Neutrophil (primary cell): ENCODE data around the gene NIT1.

Experiments used
- H3K27ac ChIP-seq: fragments of 200-600 bp; sonication (generic); 2 replicates; pipeline ENCODE4 v1.5.1; 2016; ENCODE audit warnings: mild to moderate bottlenecking, moderate library complexity
- H3K27me3 ChIP-seq: fragments of 200-600 bp; sonication (generic); 2 replicates; pipeline ENCODE4 v1.6.0; 2016; ENCODE audit warnings: mild to moderate bottlenecking
- H3K36me3 ChIP-seq: fragments of 200-600 bp; sonication (generic); 2 replicates; pipeline ENCODE4 v1.5.1; 2017
- H3K4me1 ChIP-seq, 2 experiments: fragments of 200-600 bp in 1 of 2; sonication (generic) in 1 of 2; 1 replicate in 1 of 2; 2 replicates in 1 of 2; pipeline versions ENCODE4 v1.5.1 to v1.6.1; 2013 to 2016; ENCODE audit warnings: low read depth in 1 of 2, low read length in 1 of 2, mild to moderate bottlenecking in 1 of 2, moderate library complexity in 1 of 2; ENCODE audit not compliant: control insufficient read depth in 1 of 2, insufficient read depth in 1 of 2
- H3K4me3 ChIP-seq, 2 experiments: fragments of 200-600 bp in 1 of 2; sonication (generic) in 1 of 2; 1 replicate in 1 of 2; 2 replicates in 1 of 2; pipeline ENCODE4 v1.5.1; 2013 to 2016; ENCODE audit warnings: low read depth in 1 of 2, low read length in 1 of 2, mild to moderate bottlenecking in 1 of 2, moderate library complexity in 1 of 2
- H3K9me3 ChIP-seq: fragments of 200-600 bp; sonication (generic); 2 replicates; pipeline ENCODE4 v1.5.1; 2016
- CTCF ChIP-seq: fragments of 200-600 bp; sonication (generic); IDR thresholded peaks from 2 replicates; pipeline ENCODE4 v1.5.1; 2016; ENCODE audit warnings: antibody characterized with exemption

Gene NIT1

GRCh38 chr1:161161652-161162051, 43.7 kb downstream of the NIT1 start:
- no peak for TF ChIP-seq CTCF
- peaks cover 13% of the 10 kb centered on the region for H3K36me3 ChIP-seq
- no peak overlapping the region for H3K27ac ChIP-seq
- H3K9me3 ChIP-seq: no peaks in the 10 kb centered on the region
- no peak overlapping the region for H3K4me3 ChIP-seq
- no peaks in the 10 kb centered on the region for H3K27me3 ChIP-seq
- peaks cover 27 to 34% of the 10 kb centered on the region in 2 experiments for H3K4me1 ChIP-seq

- Histone ChIP-seq H3K4me1 (peaks cover 31 to 38% of the 10 kb centered on the region in 2 experiments), H3K4me3 (no peak overlapping the region), H3K27ac (no peak overlapping the region), H3K36me3 (peaks cover 13% of the 10 kb centered on the region), H3K9me3 (no peaks in the 10 kb centered on the region), H3K27me3 (no peaks in the 10 kb centered on the region)
- no peak for TF ChIP-seq CTCF
Observed at GRCh38 chr1:161162052-161162451, 44.1 kb downstream of the NIT1 start.

GRCh38 chr1:161162806-161163205, 44.9 kb downstream of the NIT1 start:
- Histone ChIP-seq H3K27ac (no peak overlapping the region), H3K36me3 (peaks cover 13% of the 10 kb centered on the region), H3K9me3 (no peaks in the 10 kb centered on the region), H3K4me3 (no peak overlapping the region), H3K27me3 (no peaks in the 10 kb centered on the region), H3K4me1 (peaks cover 33 to 42% of the 10 kb centered on the region in 2 experiments)
- TF ChIP-seq CTCF: no peak

GRCh38 chr1:161163793-161164192, 45.9 kb downstream of the NIT1 start:
- no peaks in the 10 kb centered on the region for H3K27me3 ChIP-seq
- H3K4me1 ChIP-seq: peaks cover 30 to 39% of the 10 kb centered on the region in 2 experiments
- TF ChIP-seq CTCF: no peak
- no peak overlapping the region for H3K4me3 ChIP-seq
- H3K9me3 ChIP-seq: no peaks in the 10 kb centered on the region
- H3K36me3 ChIP-seq: peaks cover 13% of the 10 kb centered on the region
- no peak overlapping the region for H3K27ac ChIP-seq

GRCh38 chr1:161164901-161165610, 47.2 kb downstream of the NIT1 start:
- no peak for TF ChIP-seq CTCF
- H3K36me3 ChIP-seq: peaks cover 19% of the 10 kb centered on the region
- peak overlapping the region; percentile 94 for H3K27ac ChIP-seq
- H3K27me3 ChIP-seq: no peaks in the 10 kb centered on the region
- H3K9me3 ChIP-seq: no peaks in the 10 kb centered on the region
- H3K4me1 ChIP-seq: peaks cover 23 to 31% of the 10 kb centered on the region in 2 experiments
- H3K4me3 ChIP-seq: peak overlapping the region; percentile 75 to 84
